GM18508 (cell line): ENCODE data around the gene BMP8A.
"Not testable (repeated sequence)": the region's sequence is repeated elsewhere in the genome, so short reads cannot be mapped to it uniquely, and the experiment has no call there.

Source experiments
- ATAC-seq: cut with Tn5 transposase; IDR thresholded peaks from one replicate; pipeline ENCODE4 v1.9.1; 2021; ENCODE audit warnings: moderate number of reproducible peaks; ENCODE audit not compliant: insufficient read depth, unreplicated experiment

BMP8A gene

GRCh38 chr1:39481289-39481688 is 10.1 kb upstream of the BMP8A start:
- no peak for ATAC-seq

- no peak for ATAC-seq
These were observed 8.2 kb upstream of the BMP8A start for GRCh38 chr1:39483276-39483675.

- ATAC-seq = no peak
These were observed 6.9 kb upstream of the BMP8A start for GRCh38 chr1:39484564-39484963.

GRCh38 chr1:39485046-39485803 is 6.2 kb upstream of the BMP8A start:
- no peak for ATAC-seq

GRCh38 chr1:39488012-39488545 is 3.4 kb upstream of the BMP8A start:
- no peak for ATAC-seq

GRCh38 chr1:39488793-39489566 is 2.5 kb upstream of the BMP8A start:
- no peak for ATAC-seq

GRCh38 chr1:39489567-39490239 is 1.7 kb upstream of the BMP8A start:
- no peak for ATAC-seq

GRCh38 chr1:39490596-39491145 is 765 bp upstream of the BMP8A start:
- no peak for ATAC-seq

GRCh38 chr1:39492118-39493042 is 944 bp downstream of the BMP8A start:
- not testable (repeated sequence) for ATAC-seq

- not testable (repeated sequence) for ATAC-seq
These were observed 1.8 kb downstream of the BMP8A start for GRCh38 chr1:39493043-39493810.

GRCh38 chr1:39494671-39495410 is 3.4 kb downstream of the BMP8A start:
- no peak for ATAC-seq

GRCh38 chr1:39496520-39496919 is 5.1 kb downstream of the BMP8A start:
- not testable (repeated sequence) for ATAC-seq

GRCh38 chr1:39497585-39497984 is 6.1 kb downstream of the BMP8A start:
- ATAC-seq = no peak

GRCh38 chr1:39498096-39498710 is 6.8 kb downstream of the BMP8A start:
- ATAC-seq = not testable (repeated sequence)

- ATAC-seq = not testable (repeated sequence)
These were observed 7.4 kb downstream of the BMP8A start for GRCh38 chr1:39498821-39499220.

- no peak for ATAC-seq
These were observed 8.2 kb downstream of the BMP8A start for GRCh38 chr1:39499668-39500067.

GRCh38 chr1:39500862-39501389 is 9.5 kb downstream of the BMP8A start:
- ATAC-seq = no peak
